Activated naive CD8-positive, alpha-beta T cell treated with anti-CD3 and anti-CD28 coated beads, Interleukin-2, amount 50 U/mL, for 24 hours (primary cell): ENCODE results near the gene DDX50.
A peak's percentile ranks its signal among the peaks of the same experiment; 100 is the strongest.
"Not testable (repeated sequence)": the region's sequence is repeated elsewhere in the genome, so short reads cannot be mapped to it uniquely, and the experiment has no call there.

ENCODE experiments used
- ATAC-seq: fragments of 150-1000 bp; cut with Tn5 transposase; one replicate; pipeline ENCODE4 v1.10.0; 2021
- DNase-seq: peaks from one replicate; pipeline ENCODE4 v3.0.0; 2021
- H3K27ac Mint-ChIP-seq: one replicate; pipeline ENCODE4 v1.8.0; 2021; ENCODE audit warnings: mild to moderate bottlenecking, mixed read lengths
- H3K27me3 Mint-ChIP-seq: one replicate; pipeline ENCODE4 v1.8.0; 2021; ENCODE audit warnings: mixed read lengths
- H3K36me3 Mint-ChIP-seq: one replicate; pipeline ENCODE4 v1.8.0; 2021; ENCODE audit warnings: low read depth, mixed read lengths
- H3K4me1 Mint-ChIP-seq: one replicate; pipeline ENCODE4 v1.8.0; 2021; ENCODE audit warnings: mixed read lengths
- H3K4me3 Mint-ChIP-seq: one replicate; pipeline ENCODE4 v1.8.0; 2021; ENCODE audit warnings: mild to moderate bottlenecking, moderate library complexity, mixed read lengths
- H3K9me3 Mint-ChIP-seq: one replicate; pipeline ENCODE4 v1.8.0; 2021; ENCODE audit warnings: mixed read lengths

DDX50 gene

GRCh38 chr10:68901105-68901927 lies at the start of gene DDX50:
Gene DDX50 (plus strand): TSS chr10:68901315. CDS start chr10:68901385, 70 bp downstream.
- no peaks in the 10 kb centered on the region for H3K27me3 Mint-ChIP-seq
- peak within 1 kb of the TSS; percentile 93 for H3K4me3 Mint-ChIP-seq
- peaks cover 22% of the 10 kb centered on the region for H3K36me3 Mint-ChIP-seq
- H3K9me3 Mint-ChIP-seq: no peaks in the 10 kb centered on the region
- peak within 1 kb of the TSS; percentile 95 for H3K27ac Mint-ChIP-seq
- peak; percentile 98 for ATAC-seq
- peak; percentile 96 for DNase-seq
- H3K4me1 Mint-ChIP-seq: peaks cover 43% of the 10 kb centered on the region

GRCh38 chr10:68856352-68856751 lies 44.8 kb upstream of the DDX50 start:
- no peak overlapping the region for H3K4me3 Mint-ChIP-seq
- H3K4me1 Mint-ChIP-seq: no peaks in the 10 kb centered on the region
- DNase-seq (no peak), ATAC-seq (no peak)
- H3K36me3 Mint-ChIP-seq: peaks cover 5% of the 10 kb centered on the region
- peaks cover 18% of the 10 kb centered on the region for H3K9me3 Mint-ChIP-seq
- no peaks in the 10 kb centered on the region for H3K27me3 Mint-ChIP-seq
- H3K27ac Mint-ChIP-seq: no peak overlapping the region

GRCh38 chr10:68857005-68857404 lies 44.1 kb upstream of the DDX50 start:
- Mint-ChIP-seq H3K4me1 (no peaks in the 10 kb centered on the region), H3K9me3 (peaks cover 25% of the 10 kb centered on the region), H3K27me3 (no peaks in the 10 kb centered on the region), H3K4me3 (no peak overlapping the region), H3K36me3 (peaks cover 8% of the 10 kb centered on the region), H3K27ac (no peak overlapping the region)
- no peak for DNase-seq
- ATAC-seq: no peak

- Mint-ChIP-seq H3K4me3 (no peak overlapping the region), H3K27me3 (no peaks in the 10 kb centered on the region), H3K4me1 (no peaks in the 10 kb centered on the region), H3K36me3 (peaks cover 9% of the 10 kb centered on the region), H3K9me3 (peaks cover 34% of the 10 kb centered on the region), H3K27ac (no peak overlapping the region)
- DNase-seq: no peak
- ATAC-seq: no peak
Measured at GRCh38 chr10:68861253-68861652, 39.9 kb upstream of the DDX50 start.

GRCh38 chr10:68864611-68865010 lies 36.5 kb upstream of the DDX50 start:
- no peaks in the 10 kb centered on the region for H3K4me1 Mint-ChIP-seq
- H3K36me3 Mint-ChIP-seq: peaks cover 9% of the 10 kb centered on the region
- H3K27me3 Mint-ChIP-seq: no peaks in the 10 kb centered on the region
- peaks cover 29% of the 10 kb centered on the region for H3K9me3 Mint-ChIP-seq
- no peak overlapping the region for H3K4me3 Mint-ChIP-seq
- DNase-seq (no peak), ATAC-seq (no peak)
- H3K27ac Mint-ChIP-seq: no peak overlapping the region

- H3K27me3 Mint-ChIP-seq, ATAC-seq: not testable (repeated sequence)
Measured at GRCh38 chr10:68868173-68868572, 32.9 kb upstream of the DDX50 start.

GRCh38 chr10:68869623-68870022 lies 31.5 kb upstream of the DDX50 start:
- H3K4me1 Mint-ChIP-seq: peaks cover 13% of the 10 kb centered on the region
- no peaks in the 10 kb centered on the region for H3K9me3 Mint-ChIP-seq
- H3K4me3 Mint-ChIP-seq: no peak overlapping the region
- no peaks in the 10 kb centered on the region for H3K27me3 Mint-ChIP-seq
- H3K27ac Mint-ChIP-seq: no peak overlapping the region
- ATAC-seq: no peak
- no peak for DNase-seq
- no peaks in the 10 kb centered on the region for H3K36me3 Mint-ChIP-seq

More at GRCh38 chr10:68868173-68868572, 32.9 kb upstream of the DDX50 start:
- H3K4me1 Mint-ChIP-seq: peaks cover 13% of the 10 kb centered on the region
- DNase-seq, H3K27ac Mint-ChIP-seq, H3K4me3 Mint-ChIP-seq, H3K9me3 Mint-ChIP-seq, H3K36me3 Mint-ChIP-seq: not testable (repeated sequence)

- Mint-ChIP-seq H3K4me1 (peaks cover 13% of the 10 kb centered on the region), H3K27me3 (no peaks in the 10 kb centered on the region), H3K9me3 (no peaks in the 10 kb centered on the region), H3K27ac (no peak overlapping the region), H3K4me3 (no peak overlapping the region), H3K36me3 (no peaks in the 10 kb centered on the region)
- DNase-seq (no peak), ATAC-seq (no peak)
Measured at GRCh38 chr10:68870061-68870460, 31.1 kb upstream of the DDX50 start.

GRCh38 chr10:68870545-68871104 lies 30.5 kb upstream of the DDX50 start:
- no peaks in the 10 kb centered on the region for H3K27me3 Mint-ChIP-seq
- peak; percentile 92 for ATAC-seq
- H3K36me3 Mint-ChIP-seq: no peaks in the 10 kb centered on the region
- H3K27ac Mint-ChIP-seq: peak overlapping the region; percentile 59
- no peaks in the 10 kb centered on the region for H3K9me3 Mint-ChIP-seq
- H3K4me3 Mint-ChIP-seq: no peak overlapping the region
- DNase-seq: peak; percentile 18
- peaks cover 13% of the 10 kb centered on the region for H3K4me1 Mint-ChIP-seq

GRCh38 chr10:68871105-68871711 lies 29.9 kb upstream of the DDX50 start:
- ATAC-seq (no peak), DNase-seq (no peak)
- H3K27ac Mint-ChIP-seq: peak overlapping the region; percentile 59
- no peaks in the 10 kb centered on the region for H3K36me3 Mint-ChIP-seq
- H3K4me1 Mint-ChIP-seq: peaks cover 13% of the 10 kb centered on the region
- H3K27me3 Mint-ChIP-seq: no peaks in the 10 kb centered on the region
- H3K4me3 Mint-ChIP-seq: no peak overlapping the region
- no peaks in the 10 kb centered on the region for H3K9me3 Mint-ChIP-seq

GRCh38 chr10:68871731-68872342 lies 29.3 kb upstream of the DDX50 start:
- Mint-ChIP-seq H3K9me3 (no peaks in the 10 kb centered on the region), H3K4me1 (peaks cover 13% of the 10 kb centered on the region), H3K27ac (no peak overlapping the region)

GRCh38 chr10:68876246-68877138 lies 24.6 kb upstream of the DDX50 start:
- ATAC-seq: no peak
- DNase-seq: no peak
- no peaks in the 10 kb centered on the region for H3K4me1 Mint-ChIP-seq
- no peaks in the 10 kb centered on the region for H3K9me3 Mint-ChIP-seq
- H3K27ac Mint-ChIP-seq: no peak overlapping the region
- no peak overlapping the region for H3K4me3 Mint-ChIP-seq
- no peaks in the 10 kb centered on the region for H3K36me3 Mint-ChIP-seq
- no peaks in the 10 kb centered on the region for H3K27me3 Mint-ChIP-seq

More at GRCh38 chr10:68871731-68872342, 29.3 kb upstream of the DDX50 start:
- no peak overlapping the region for H3K4me3 Mint-ChIP-seq
- ATAC-seq (no peak), DNase-seq (no peak)
- H3K36me3 Mint-ChIP-seq: no peaks in the 10 kb centered on the region
- no peaks in the 10 kb centered on the region for H3K27me3 Mint-ChIP-seq

GRCh38 chr10:68877482-68878110 lies 23.5 kb upstream of the DDX50 start:
- no peaks in the 10 kb centered on the region for H3K9me3 Mint-ChIP-seq
- H3K4me3 Mint-ChIP-seq: no peak overlapping the region
- no peaks in the 10 kb centered on the region for H3K4me1 Mint-ChIP-seq
- H3K27me3 Mint-ChIP-seq: no peaks in the 10 kb centered on the region
- no peak overlapping the region for H3K27ac Mint-ChIP-seq
- no peak for DNase-seq
- no peak for ATAC-seq
- no peaks in the 10 kb centered on the region for H3K36me3 Mint-ChIP-seq
